GM23248 (cell line): ENCODE measurements around the gene ASB2. TPM values are rescaled to one million over a fixed set of nuclear protein-coding genes. Genes with fewer than 3 reads are reported as not detected.

ENCODE experiments used
- DNase-seq: peaks from one replicate; pipeline ENCODE4 v3.0.0-alpha.2; 2015
- H2AFZ ChIP-seq: fragments of 200-600 bp; sonication (generic); 2 replicates; pipeline ENCODE4 v1.6.1; 2016; ENCODE audit warnings: antibody characterized with exemption
- H3F3A ChIP-seq: fragments of 200-600 bp; sonication (generic); 2 replicates; pipeline ENCODE4 v1.6.1; 2016; ENCODE audit warnings: mild to moderate bottlenecking, antibody characterized with exemption, mixed run types; ENCODE audit not compliant: insufficient read depth
- H3K27ac ChIP-seq: fragments of 200-600 bp; sonication (generic); 2 replicates; pipeline ENCODE4 v1.5.1; 2016; ENCODE audit warnings: mild to moderate bottlenecking
- H3K27me3 ChIP-seq: fragments of 200-600 bp; sonication (generic); replicated peaks from 2 replicates; pipeline ENCODE4 v1.6.1; 2016; ENCODE audit warnings: mild to moderate bottlenecking; ENCODE audit not compliant: insufficient read depth
- H3K36me3 ChIP-seq: fragments of 200-600 bp; sonication (generic); 2 replicates; pipeline ENCODE4 v1.6.1; 2016; ENCODE audit warnings: low read depth, mild to moderate bottlenecking
- H3K4me1 ChIP-seq: fragments of 200-600 bp; sonication (generic); 2 replicates; pipeline ENCODE4 v1.6.1; 2016; ENCODE audit warnings: mild to moderate bottlenecking; ENCODE audit not compliant: insufficient read depth
- H3K4me2 ChIP-seq: fragments of 200-600 bp; sonication (generic); one replicate; pipeline ENCODE4 v1.6.1; 2016; ENCODE audit warnings: mild to moderate bottlenecking; ENCODE audit not compliant: unreplicated experiment
- H3K4me3 ChIP-seq: fragments of 200-600 bp; sonication (generic); 2 replicates; pipeline ENCODE4 v1.5.1; 2016; ENCODE audit warnings: mild to moderate bottlenecking
- H3K79me2 ChIP-seq: fragments of 200-600 bp; sonication (generic); 2 replicates; pipeline ENCODE4 v1.6.1; 2016; ENCODE audit warnings: mild to moderate bottlenecking; ENCODE audit not compliant: insufficient read depth
- H3K9ac ChIP-seq: fragments of 200-600 bp; sonication (generic); 2 replicates; pipeline ENCODE4 v1.6.1; 2016; ENCODE audit warnings: mild to moderate bottlenecking
- H3K9me2 ChIP-seq: fragments of 200-600 bp; sonication (generic); 2 replicates; pipeline ENCODE4 v1.6.1; 2016; ENCODE audit warnings: mixed run types, mild to moderate bottlenecking, moderate library complexity; ENCODE audit not compliant: insufficient read depth
- H3K9me3 ChIP-seq: fragments of 200-600 bp; sonication (generic); one replicate; pipeline ENCODE4 v1.6.1; 2017; ENCODE audit warnings: low read depth
- H4K20me1 ChIP-seq: fragments of 200-600 bp; sonication (generic); 2 replicates; pipeline ENCODE4 v1.6.0; 2016; ENCODE audit not compliant: insufficient read depth
- EZH2 ChIP-seq: fragments of 200-600 bp; sonication (generic); IDR thresholded peaks from 2 replicates; pipeline ENCODE4 v1.6.1; 2018; ENCODE audit warnings: antibody characterized with exemption, mild to moderate bottlenecking; ENCODE audit not compliant: insufficient read depth, poor library complexity, severe bottlenecking
- EZH2phosphoT487 ChIP-seq: fragments of 200-600 bp; sonication (generic); IDR thresholded peaks from 2 replicates; pipeline ENCODE4 v1.6.1; 2018; ENCODE audit warnings: antibody characterized with exemption, moderate library complexity, mild to moderate bottlenecking, low read depth; ENCODE audit not compliant: insufficient read depth
- WGBS, 2 experiments: methylation state at CpG; one replicate each; pipeline ENCODE4 v1.1.6; 2015 to 2017; ENCODE audit warnings: low lambda C conversion rate in 2 of 2, low coverage in 1 of 2; ENCODE audit errors: missing lambda C conversion rate in 2 of 2; 5-methylcytosine and 5-hydroxymethylcytosine counted together
- in situ Hi-C: fragments of 300-500 bp; cut with MboI; formaldehyde crosslinking; loops from 2 replicates; pipeline ENCODE4 v1.15.0; 2020
- polyA plus RNA-seq: library from polyadenylated mRNA; unstranded; fragments of >200 nt; fragmentation: Nextera tagmentation; extraction: Ambion mirVana; gene quantifications from 2 replicates; pipeline ENCODE4 v1.2.1, GENCODE V29; 2016
- total RNA-seq: library from RNA; depleted of rRNA; stranded (reverse); fragments of >200 nt; shearing (Covaris generic); gene quantifications from 2 replicates; pipeline ENCODE4 v1.2.3, GENCODE V29; 2014

ASB2 gene
- total and polyA plus RNA-seq, 2 experiments from 2014 or later, result 0.06 TPM; not detected in 1

DNA sequence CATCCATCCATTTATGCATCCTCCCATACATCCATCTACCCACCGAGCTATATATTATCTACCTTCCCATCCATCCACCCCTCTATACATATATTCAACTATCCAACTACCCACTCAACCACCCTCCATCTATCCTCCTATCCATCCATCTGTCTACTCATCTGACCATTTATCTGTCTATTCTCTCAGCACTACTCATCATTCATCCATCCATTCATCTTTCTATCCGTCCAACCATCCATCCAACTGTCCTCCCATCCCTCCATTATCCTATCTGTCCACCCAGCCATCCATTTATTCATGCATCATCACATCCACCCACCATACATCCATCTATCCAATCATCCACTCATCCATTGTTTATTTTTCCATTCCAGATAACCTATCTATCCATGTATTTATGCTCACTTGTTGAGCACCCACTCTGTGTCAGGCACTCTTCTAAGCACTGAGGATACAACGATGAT lies 11.5 kb downstream of the ASB2 start:
- Histone ChIP-seq H3K9me3 (no peaks in the 10 kb centered on the region), H3K4me2 (no peak overlapping the region), H3F3A (peaks cover 33% of the 10 kb centered on the region), H3K27ac (peak overlapping the region; percentile 44), H3K36me3 (no peaks in the 10 kb centered on the region), H3K9ac (no peak overlapping the region), H3K79me2 (no peaks in the 10 kb centered on the region), H3K27me3 (no peaks in the 10 kb centered on the region), H3K9me2 (no peaks in the 10 kb centered on the region), H4K20me1 (no peaks in the 10 kb centered on the region), H3K4me1 (peaks cover 16% of the 10 kb centered on the region), H3K4me3 (no peak overlapping the region), H2AFZ (no peak overlapping the region)
- 83 to 91% methylated on average over 3 of the region's 3 CpGs for WGBS, 2 experiments
- no peak for DNase-seq
- TF ChIP-seq EZH2 (no peak), EZH2phosphoT487 (no peak)
- in situ Hi-C loops, result no loop called here

DNA sequence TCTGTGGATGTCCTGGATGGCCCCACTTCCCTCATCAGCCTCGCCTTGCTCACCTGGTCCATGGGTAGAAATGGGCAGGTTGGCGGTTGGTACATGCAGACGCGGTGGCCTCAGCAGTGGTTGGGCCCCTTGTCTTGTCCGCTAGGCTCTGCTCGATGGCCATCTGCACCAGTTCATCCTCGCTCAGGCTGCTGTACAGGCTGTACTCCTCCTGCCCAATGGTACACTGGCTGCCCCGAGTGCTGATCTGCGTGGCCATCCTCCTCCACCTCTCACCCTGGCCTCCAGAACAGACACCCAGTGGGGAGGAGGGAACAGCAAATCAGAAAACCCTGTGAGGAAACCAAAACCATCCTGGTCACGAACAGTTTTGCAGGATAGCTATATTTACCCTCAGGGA lies 12.1 kb downstream of the ASB2 start:
- in situ Hi-C loops, result no loop called here
- Histone ChIP-seq H3K4me3 (no peak overlapping the region), H3K9ac (no peak overlapping the region)

GRCh38 chr14:93963692-93964091 lies 12.7 kb downstream of the ASB2 start:
- Histone ChIP-seq H2AFZ (no peak overlapping the region), H3K9me3 (no peaks in the 10 kb centered on the region), H3K27ac (no peak overlapping the region), H3K27me3 (no peaks in the 10 kb centered on the region), H3K36me3 (no peaks in the 10 kb centered on the region), H3K79me2 (no peaks in the 10 kb centered on the region), H3F3A (peaks cover 39% of the 10 kb centered on the region), H3K4me1 (peaks cover 23% of the 10 kb centered on the region), H3K4me3 (no peak overlapping the region), H4K20me1 (no peaks in the 10 kb centered on the region), H3K9ac (no peak overlapping the region), H3K9me2 (no peaks in the 10 kb centered on the region), H3K4me2 (no peak overlapping the region)
- in situ Hi-C loops, result no loop called here
- no peak for TF ChIP-seq EZH2phosphoT487
- TF ChIP-seq EZH2, result no peak
- no peak for DNase-seq
- WGBS, 2 experiments, result 65 to 74% methylated on average over 4 of the region's 4 CpGs

More for the DNA sequence above, 12.1 kb downstream of the ASB2 start:
- Histone ChIP-seq H3K27me3 (no peaks in the 10 kb centered on the region), H3K27ac (no peak overlapping the region), H4K20me1 (no peaks in the 10 kb centered on the region), H3K9me3 (no peaks in the 10 kb centered on the region), H3K9me2 (no peaks in the 10 kb centered on the region), H3F3A (peaks cover 34% of the 10 kb centered on the region), H2AFZ (no peak overlapping the region), H3K4me2 (no peak overlapping the region), H3K4me1 (peaks cover 20% of the 10 kb centered on the region), H3K36me3 (no peaks in the 10 kb centered on the region), H3K79me2 (no peaks in the 10 kb centered on the region)
- 98 to 100% methylated on average over 10 of the region's 10 CpGs for WGBS, 2 experiments
- TF ChIP-seq EZH2, result no peak
- TF ChIP-seq EZH2phosphoT487, result no peak
- no peak for DNase-seq

GRCh38 chr14:93962701-93963601 lies 13.4 kb downstream of the ASB2 start:
- Histone ChIP-seq H2AFZ (no peak overlapping the region), H3K79me2 (no peaks in the 10 kb centered on the region), H4K20me1 (no peaks in the 10 kb centered on the region), H3K4me1 (peaks cover 23% of the 10 kb centered on the region), H3K4me2 (no peak overlapping the region), H3K9ac (no peak overlapping the region), H3F3A (peaks cover 39% of the 10 kb centered on the region), H3K4me3 (no peak overlapping the region), H3K27me3 (no peaks in the 10 kb centered on the region), H3K9me3 (no peaks in the 10 kb centered on the region), H3K27ac (no peak overlapping the region), H3K9me2 (no peaks in the 10 kb centered on the region), H3K36me3 (no peaks in the 10 kb centered on the region)
- WGBS, 2 experiments, result 87 to 90% methylated on average over 16 of the region's 16 CpGs
- in situ Hi-C loops, result no loop called here
- no peak for TF ChIP-seq EZH2
- TF ChIP-seq EZH2phosphoT487, result no peak
- no peak for DNase-seq
